Body of pancreas (tissue), 4 donors: ENCODE measurements around the gene ZNF785.

Experiments
- POLR2A ChIP-seq, 3 donors: fragments of 450-650 bp; IDR thresholded peaks; one replicate each; pipeline ENCODE4 v1.6.1; 2016; ENCODE audit warnings: antibody characterized with exemption in 3 of 3, mild to moderate bottlenecking in 2 of 3
- TF ChIP-seq, protein P1 (sequence below), 7 experiments: fragments of 450-650 bp in 4 of 7; fragments of 200-600 bp in 3 of 7; sonication (generic) in 3 of 7; IDR thresholded peaks; one replicate each; pipeline ENCODE4 v1.5.1; 2016 to 2019; ENCODE audit warnings: antibody characterized with exemption in 7 of 7

DNA sequence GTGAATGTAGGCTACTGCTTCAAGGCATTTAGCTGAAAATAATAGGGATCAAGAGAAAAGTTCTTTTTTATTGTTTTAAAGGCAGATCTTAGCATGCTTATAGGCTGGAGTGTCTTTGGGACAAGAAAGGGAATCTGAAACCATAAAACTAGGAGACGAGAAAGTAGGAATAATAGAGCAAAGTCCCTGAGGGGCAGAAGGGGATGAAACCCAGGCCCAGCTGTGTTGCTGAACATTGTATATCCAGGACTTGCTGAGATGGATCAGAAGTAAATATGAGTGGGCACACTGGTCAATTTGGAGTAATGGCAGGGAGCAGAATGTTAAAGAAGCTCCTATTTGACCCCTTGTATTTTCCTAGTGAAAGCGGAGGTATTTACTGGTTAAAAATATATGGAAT is 15.4 kb upstream of the ZNF785 start:
- TF ChIP-seq, protein P1, sequence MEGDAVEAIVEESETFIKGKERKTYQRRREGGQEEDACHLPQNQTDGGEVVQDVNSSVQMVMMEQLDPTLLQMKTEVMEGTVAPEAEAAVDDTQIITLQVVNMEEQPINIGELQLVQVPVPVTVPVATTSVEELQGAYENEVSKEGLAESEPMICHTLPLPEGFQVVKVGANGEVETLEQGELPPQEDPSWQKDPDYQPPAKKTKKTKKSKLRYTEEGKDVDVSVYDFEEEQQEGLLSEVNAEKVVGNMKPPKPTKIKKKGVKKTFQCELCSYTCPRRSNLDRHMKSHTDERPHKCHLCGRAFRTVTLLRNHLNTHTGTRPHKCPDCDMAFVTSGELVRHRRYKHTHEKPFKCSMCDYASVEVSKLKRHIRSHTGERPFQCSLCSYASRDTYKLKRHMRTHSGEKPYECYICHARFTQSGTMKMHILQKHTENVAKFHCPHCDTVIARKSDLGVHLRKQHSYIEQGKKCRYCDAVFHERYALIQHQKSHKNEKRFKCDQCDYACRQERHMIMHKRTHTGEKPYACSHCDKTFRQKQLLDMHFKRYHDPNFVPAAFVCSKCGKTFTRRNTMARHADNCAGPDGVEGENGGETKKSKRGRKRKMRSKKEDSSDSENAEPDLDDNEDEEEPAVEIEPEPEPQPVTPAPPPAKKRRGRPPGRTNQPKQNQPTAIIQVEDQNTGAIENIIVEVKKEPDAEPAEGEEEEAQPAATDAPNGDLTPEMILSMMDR (IDR thresholded peaks at IDR 0.05): no peak
- no peak for TF ChIP-seq POLR2A (IDR thresholded peaks at IDR 0.05)
